NCI-H446 treated with DMSO at 0.1 percent for 48 hours (cell line): ENCODE data around the gene MAPKAPK5.
"Not testable (repeated sequence)": the region's sequence is repeated elsewhere in the genome, so short reads cannot be mapped to it uniquely, and the experiment has no call there.

Source experiments
- DNase-seq: peaks from one replicate; lab custom pipeline; 2025; lab: John Stamatoyannopoulos, UW

The MAPKAPK5 gene

GRCh38 chr12:111828338-111828979 lies 13.6 kb upstream of the MAPKAPK5 start:
- no peak for DNase-seq

GRCh38 chr12:111829635-111830034 lies 12.4 kb upstream of the MAPKAPK5 start:
- DNase-seq = not testable (repeated sequence)

DNA sequence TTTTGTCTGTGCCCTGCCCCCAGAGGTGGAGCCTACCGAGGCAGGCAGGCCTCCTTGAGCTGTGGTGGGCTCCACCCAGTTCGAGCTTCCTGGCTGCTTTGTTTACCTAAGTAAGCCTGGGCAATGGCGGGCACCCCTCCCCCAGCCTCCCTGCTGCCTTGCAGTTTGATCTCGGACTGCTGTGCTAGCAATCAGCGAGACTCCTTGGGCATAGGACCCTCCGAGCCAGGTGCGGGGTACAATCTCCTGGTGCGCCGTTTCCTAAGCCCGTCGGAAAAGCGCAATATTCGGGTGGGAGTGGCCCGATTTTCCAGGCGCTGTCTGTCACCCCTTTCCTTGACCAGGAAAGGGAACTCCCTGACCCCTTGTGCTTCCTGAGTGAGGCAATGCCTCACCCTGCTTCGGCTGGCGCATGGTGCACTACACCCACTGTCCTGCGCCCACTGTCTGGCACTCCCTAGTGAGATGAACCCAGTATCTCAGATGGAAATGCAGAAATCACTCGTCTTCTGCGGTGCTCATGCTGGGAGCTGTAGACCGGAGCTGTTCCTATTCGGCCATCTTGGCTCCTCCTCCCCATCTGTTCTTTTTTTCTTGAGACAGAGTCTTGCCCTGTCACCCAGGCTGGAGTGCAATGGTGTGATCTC lies 7.2 kb upstream of the MAPKAPK5 start:
- DNase-seq = not testable (repeated sequence)

- DNase-seq = not testable (repeated sequence)
These were observed 6.4 kb upstream of the MAPKAPK5 start for GRCh38 chr12:111835531-111836181.

DNA sequence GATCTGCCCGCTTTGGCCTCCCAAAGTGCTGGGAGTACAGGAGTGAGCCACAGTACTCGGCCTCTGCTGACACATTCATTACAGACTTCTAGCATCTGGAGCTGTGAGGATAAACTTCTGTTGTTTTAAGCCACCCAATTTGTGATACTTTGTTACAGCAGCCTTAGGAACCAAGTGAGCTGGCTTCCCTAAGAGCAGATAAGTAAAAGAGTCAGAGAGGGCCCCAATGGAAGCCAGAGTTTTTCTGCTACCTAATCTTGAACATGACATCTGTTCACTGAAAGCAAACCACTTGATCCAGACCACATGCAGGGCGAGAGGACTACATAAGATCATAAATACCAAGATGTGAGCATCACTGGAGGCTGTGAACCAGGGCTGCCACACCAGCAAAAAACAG lies 3.7 kb upstream of the MAPKAPK5 start:
- no peak for DNase-seq

GRCh38 chr12:111840807-111841206 lies 1.2 kb upstream of the MAPKAPK5 start:
- no peak for DNase-seq

DNA sequence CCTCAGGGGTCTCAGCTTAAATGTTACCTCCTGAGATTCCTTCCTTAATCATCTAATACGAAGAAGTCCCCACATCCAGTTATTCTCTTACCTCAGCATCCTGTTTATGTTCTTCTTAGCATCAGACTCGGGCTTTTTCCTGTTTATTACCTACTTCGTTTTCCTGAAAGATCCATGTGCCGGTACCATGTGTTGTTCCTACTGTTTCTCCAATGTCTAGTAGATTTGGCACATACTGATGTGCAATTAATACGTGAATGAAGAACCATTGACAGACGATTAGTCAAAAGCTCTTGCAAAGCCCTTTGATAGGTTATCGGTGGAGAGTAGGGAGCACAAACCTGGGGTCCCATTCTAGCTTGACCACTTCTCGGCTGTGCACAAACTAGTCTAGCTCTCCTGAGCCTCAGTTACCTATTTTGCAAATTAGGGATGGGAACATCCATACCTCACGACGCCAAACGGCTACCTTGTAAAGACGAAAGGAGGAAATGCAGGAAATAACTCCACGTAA lies 735 bp upstream of the MAPKAPK5 start:
- DNase-seq = no peak

GRCh38 chr12:111842556-111843396 lies 748 bp downstream of the MAPKAPK5 start:
- no peak for DNase-seq

DNA sequence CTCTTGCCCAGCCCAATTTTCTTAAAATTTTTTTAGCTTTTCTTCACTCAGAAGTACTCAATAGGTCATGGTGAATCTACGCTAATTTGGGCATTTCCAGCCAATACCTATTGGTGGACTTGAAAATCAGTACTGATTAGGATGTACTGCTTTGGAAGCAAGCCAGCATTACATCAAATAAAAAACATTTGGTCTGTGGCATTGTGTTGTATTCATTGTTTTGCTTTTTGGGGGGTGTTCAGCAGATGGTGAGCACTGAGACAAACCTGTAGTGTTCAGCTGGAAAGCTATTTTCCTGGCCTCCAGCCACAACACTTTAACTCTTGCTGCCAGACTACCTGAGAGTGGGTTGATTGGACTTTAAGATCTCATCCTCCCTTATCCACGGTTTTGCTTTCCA lies 4.0 kb downstream of the MAPKAPK5 start:
- no peak for DNase-seq

GRCh38 chr12:111850526-111850925 lies 8.5 kb downstream of the MAPKAPK5 start:
- no peak for DNase-seq

DNA sequence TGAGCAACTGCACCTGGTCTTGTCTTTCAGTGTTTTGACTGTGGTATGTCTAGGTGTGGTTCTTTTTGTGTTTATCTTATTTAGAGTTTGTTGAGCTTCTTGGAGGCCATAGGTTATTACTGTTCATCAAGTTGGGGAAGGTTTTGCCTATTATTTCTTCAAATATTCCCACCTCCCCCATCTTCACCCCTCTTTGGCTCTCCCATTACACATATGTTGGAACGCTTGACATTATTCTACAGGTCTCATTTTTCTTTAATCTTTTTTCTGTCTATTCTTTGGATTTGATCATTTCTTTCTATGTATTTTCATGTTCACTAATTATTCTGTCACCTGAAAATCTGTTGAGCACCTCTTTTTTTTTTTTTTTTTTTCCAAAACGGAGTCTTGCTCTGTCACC lies 16.2 kb downstream of the MAPKAPK5 start:
- DNase-seq = no peak

GRCh38 chr12:111858778-111859177 lies 16.8 kb downstream of the MAPKAPK5 start:
- no peak for DNase-seq

DNA sequence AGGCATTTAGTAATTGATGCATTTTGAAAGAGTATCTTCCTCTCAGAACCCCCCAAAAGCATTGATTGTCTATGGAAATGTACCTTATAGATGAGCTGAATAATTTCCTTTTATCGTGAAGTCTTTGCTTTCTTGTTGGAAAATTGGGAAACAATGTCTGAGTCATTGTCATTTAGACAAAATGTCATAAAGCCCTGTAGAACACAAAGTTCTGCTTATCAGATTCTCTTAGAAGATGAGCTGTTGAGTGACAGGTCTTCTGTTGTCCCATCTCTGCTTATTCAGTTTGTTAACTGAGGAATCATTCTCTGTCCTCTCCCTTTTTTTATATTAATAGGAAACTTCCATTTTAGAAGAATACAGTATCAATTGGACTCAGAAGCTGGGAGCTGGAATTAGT lies 22.9 kb downstream of the MAPKAPK5 start:
- DNase-seq = no peak

DNA sequence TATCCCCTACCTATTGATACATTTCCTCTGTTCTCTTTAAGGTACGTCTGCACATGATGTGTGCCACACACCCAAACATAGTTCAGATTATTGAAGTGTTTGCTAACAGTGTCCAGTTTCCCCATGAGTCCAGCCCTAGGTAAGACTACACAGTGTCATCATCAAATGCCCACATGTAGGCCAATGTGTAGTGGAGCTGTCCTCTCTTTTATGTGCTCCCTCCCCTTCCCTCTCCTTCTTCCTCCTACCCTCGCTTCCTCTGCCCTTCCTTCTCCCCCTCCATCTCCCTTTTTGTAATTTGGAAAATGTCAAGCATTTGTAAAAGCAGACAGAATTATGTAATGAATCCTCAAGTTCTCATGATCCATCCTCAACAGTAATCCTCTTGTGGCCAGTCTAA lies 25.5 kb downstream of the MAPKAPK5 start:
- no peak for DNase-seq

DNA sequence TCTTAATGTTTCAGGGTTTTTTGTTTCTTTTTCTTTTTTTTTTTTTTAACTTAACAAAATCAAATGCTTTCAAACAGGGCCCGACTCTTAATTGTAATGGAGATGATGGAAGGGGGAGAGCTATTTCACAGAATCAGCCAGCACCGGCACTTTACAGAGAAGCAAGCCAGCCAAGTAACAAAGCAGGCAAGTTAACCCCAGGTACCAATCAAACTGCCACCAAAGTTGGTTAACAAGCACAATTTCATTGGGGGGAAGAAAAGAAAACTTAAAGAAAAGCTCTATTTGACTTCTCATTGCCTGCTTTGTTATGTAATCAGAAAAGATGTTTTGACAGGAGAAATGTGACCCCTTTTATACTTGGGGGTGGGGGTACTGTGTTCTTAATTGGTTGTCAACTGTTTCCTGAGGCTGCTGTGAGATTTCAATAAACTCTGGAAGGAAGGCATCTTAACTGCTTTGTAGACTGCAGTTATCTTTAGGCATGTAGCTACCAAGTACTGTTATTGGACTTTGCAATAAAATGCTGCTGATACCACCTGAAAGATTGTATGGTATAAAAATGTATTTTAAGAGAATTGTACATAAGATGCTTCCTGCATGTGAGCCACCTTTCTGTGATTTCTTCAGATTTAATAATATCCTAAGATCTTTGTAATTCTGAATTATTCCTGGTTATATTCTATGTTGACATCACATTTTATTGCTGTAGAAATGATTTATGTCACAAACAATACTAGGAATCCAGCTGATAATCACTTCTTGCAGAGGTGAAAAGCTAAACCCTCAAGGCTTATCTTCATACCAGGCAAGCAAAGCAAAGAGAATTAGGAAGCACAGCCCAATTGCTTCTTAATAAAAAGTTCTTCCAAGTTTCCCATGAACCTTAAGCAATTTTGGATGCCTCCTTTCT lies 26.9 kb downstream of the MAPKAPK5 start:
- no peak for DNase-seq

DNA sequence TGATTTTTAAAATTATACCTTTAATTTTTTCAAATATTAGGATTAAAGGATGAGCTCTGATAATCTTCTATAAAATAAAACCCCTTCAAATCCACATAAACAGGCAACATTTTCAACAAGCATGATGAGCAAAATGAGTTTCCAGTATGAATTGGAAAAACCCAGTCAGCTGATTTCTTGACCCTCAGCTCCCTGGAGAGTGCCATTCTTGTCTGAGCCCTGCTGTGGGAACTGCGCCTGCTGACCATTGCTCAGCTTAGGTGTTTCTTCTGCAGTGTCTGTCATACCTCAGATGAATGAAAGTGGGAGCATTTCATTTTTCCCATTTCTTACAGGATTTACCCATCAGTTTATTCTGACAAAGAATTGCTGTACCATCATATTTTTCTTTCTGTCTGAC lies 27.6 kb downstream of the MAPKAPK5 start:
- no peak for DNase-seq

DNA sequence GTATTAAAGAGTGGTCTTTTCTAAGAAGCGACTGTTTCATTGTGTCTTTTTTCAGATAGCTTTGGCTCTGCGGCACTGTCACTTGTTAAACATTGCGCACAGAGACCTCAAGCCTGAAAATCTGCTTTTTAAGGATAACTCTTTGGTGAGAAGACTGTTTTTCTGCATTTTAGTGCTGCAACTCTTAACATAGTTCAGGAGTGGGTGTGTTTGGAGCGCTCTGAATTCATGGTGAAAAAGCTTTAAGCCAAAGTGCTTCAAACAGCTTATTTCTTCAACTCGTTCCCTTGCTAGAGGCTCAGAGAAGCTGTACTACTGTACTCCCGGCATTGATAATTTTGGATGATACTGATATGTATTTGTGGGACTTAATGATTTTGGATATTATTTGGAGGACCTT lies 28.2 kb downstream of the MAPKAPK5 start:
- DNase-seq = no peak

DNA sequence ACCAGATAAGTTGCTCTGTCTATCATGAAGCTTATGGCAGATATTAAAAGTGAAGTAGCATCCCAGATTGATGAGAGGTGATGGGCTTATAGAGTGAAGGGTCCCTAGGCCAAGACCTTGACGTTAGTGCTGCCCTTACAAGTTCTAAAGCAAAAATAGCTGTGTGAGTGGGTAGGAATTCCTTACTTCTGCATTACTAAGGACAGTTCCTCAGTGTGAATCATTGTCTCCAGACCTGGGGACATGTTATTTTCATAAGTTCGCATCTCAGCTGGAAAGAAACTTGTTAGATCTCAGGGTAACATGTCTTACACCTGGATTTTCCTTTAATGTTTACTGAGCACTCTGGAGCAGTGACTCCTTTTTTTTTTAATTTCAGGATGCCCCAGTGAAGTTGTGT lies 28.7 kb downstream of the MAPKAPK5 start:
- DNase-seq = no peak

- no peak for DNase-seq
These were observed 31.1 kb downstream of the MAPKAPK5 start for GRCh38 chr12:111873113-111873512.

GRCh38 chr12:111881716-111882115 lies 39.7 kb downstream of the MAPKAPK5 start:
- DNase-seq = no peak
